GM19328 (cell line): Measurements from ENCODE around the gene RFX1.
"Not testable (repeated sequence)": the region's sequence is repeated elsewhere in the genome, so short reads cannot be mapped to it uniquely, and the experiment has no call there.

ENCODE experiments used
- ATAC-seq: cut with Tn5 transposase; IDR thresholded peaks from one replicate; pipeline ENCODE4 v1.9.1; 2021; ENCODE audit warnings: mild to moderate bottlenecking, moderate library complexity; ENCODE audit not compliant: unreplicated experiment

The RFX1 gene

GRCh38 chr19:13979686-13980085 is 26.4 kb downstream of the RFX1 start:
- no peak for ATAC-seq

- ATAC-seq, result no peak
Measured at GRCh38 chr19:13979244-13979615, 26.9 kb downstream of the RFX1 start.

- ATAC-seq, result no peak
Measured at GRCh38 chr19:13978351-13979243, 27.5 kb downstream of the RFX1 start.

GRCh38 chr19:13977803-13978202 is 28.3 kb downstream of the RFX1 start:
- ATAC-seq, result no peak

- no peak for ATAC-seq
Measured at GRCh38 chr19:13976446-13976845, 29.7 kb downstream of the RFX1 start.

- ATAC-seq, result no peak
Measured at GRCh38 chr19:13975870-13976269, 30.2 kb downstream of the RFX1 start.

- ATAC-seq, result no peak
Measured at GRCh38 chr19:13974073-13974472, 32.0 kb downstream of the RFX1 start.

GRCh38 chr19:13973479-13973878 is 32.6 kb downstream of the RFX1 start:
- ATAC-seq, result not testable (repeated sequence)

- ATAC-seq, result no peak
Measured at GRCh38 chr19:13972368-13973155, 33.6 kb downstream of the RFX1 start.

- not testable (repeated sequence) for ATAC-seq
Measured at GRCh38 chr19:13971868-13972267, 34.3 kb downstream of the RFX1 start.

GRCh38 chr19:13969897-13970296 is 36.2 kb downstream of the RFX1 start:
- no peak for ATAC-seq

- no peak for ATAC-seq
Measured at GRCh38 chr19:13968999-13969398, 37.1 kb downstream of the RFX1 start.

GRCh38 chr19:13968383-13968935 is 37.7 kb downstream of the RFX1 start:
- ATAC-seq, result no peak

- not testable (repeated sequence) for ATAC-seq
Measured at GRCh38 chr19:13967206-13967605, 38.9 kb downstream of the RFX1 start.

- no peak for ATAC-seq
Measured at GRCh38 chr19:13966684-13967128, 39.4 kb downstream of the RFX1 start.

GRCh38 chr19:13965926-13966683 is 40.0 kb downstream of the RFX1 start:
- ATAC-seq, result no peak

GRCh38 chr19:13965377-13965896 is 40.7 kb downstream of the RFX1 start:
- no peak for ATAC-seq

- ATAC-seq, result no peak
Measured at GRCh38 chr19:13964776-13965175, 41.3 kb downstream of the RFX1 start.

- ATAC-seq, result no peak
Measured at GRCh38 chr19:13963603-13964105, 42.5 kb downstream of the RFX1 start.
